GM18519 (cell line): Measurements from ENCODE around the gene BCAP31.
"Not testable (repeated sequence)": the region's sequence is repeated elsewhere in the genome, so short reads cannot be mapped to it uniquely, and the experiment has no call there.

Experiments used
- ATAC-seq: cut with Tn5 transposase; IDR thresholded peaks from one replicate; pipeline ENCODE4 v1.9.1; 2021; ENCODE audit warnings: mild to moderate bottlenecking, moderate library complexity; ENCODE audit not compliant: unreplicated experiment, low FRiP score

BCAP31 gene

GRCh38 chrX:153719238-153719637 is 4.9 kb downstream of the BCAP31 start:
- ATAC-seq: no peak

GRCh38 chrX:153717445-153717844 is 6.7 kb downstream of the BCAP31 start:
- no peak for ATAC-seq

- ATAC-seq: no peak
Measured at GRCh38 chrX:153714256-153714655, 9.9 kb downstream of the BCAP31 start.

- no peak for ATAC-seq
Measured at GRCh38 chrX:153709726-153710674, 14.2 kb downstream of the BCAP31 start.

- ATAC-seq: no peak
Measured at GRCh38 chrX:153708415-153708814, 15.8 kb downstream of the BCAP31 start.

GRCh38 chrX:153707406-153707805 is 16.8 kb downstream of the BCAP31 start:
- no peak for ATAC-seq

- ATAC-seq: no peak
Measured at GRCh38 chrX:153706799-153707198, 17.4 kb downstream of the BCAP31 start.

- not testable (repeated sequence) for ATAC-seq
Measured at GRCh38 chrX:153705403-153706060, 18.7 kb downstream of the BCAP31 start.

GRCh38 chrX:153704631-153705402 is 19.4 kb downstream of the BCAP31 start:
- not testable (repeated sequence) for ATAC-seq

- ATAC-seq: no peak
Measured at GRCh38 chrX:153704021-153704526, 20.1 kb downstream of the BCAP31 start.

GRCh38 chrX:153703036-153703370 is 21.2 kb downstream of the BCAP31 start:
- no peak for ATAC-seq

GRCh38 chrX:153702336-153703035 is 21.7 kb downstream of the BCAP31 start:
- no peak for ATAC-seq

GRCh38 chrX:153701706-153702105 is 22.5 kb downstream of the BCAP31 start:
- ATAC-seq: no peak

- ATAC-seq: no peak
Measured at GRCh38 chrX:153700967-153701366, 23.2 kb downstream of the BCAP31 start.

- ATAC-seq: no peak
Measured at GRCh38 chrX:153700376-153700945, 23.7 kb downstream of the BCAP31 start.

GRCh38 chrX:153699784-153700371 is 24.3 kb downstream of the BCAP31 start:
- ATAC-seq: not testable (repeated sequence)

GRCh38 chrX:153699210-153699783 is 24.9 kb downstream of the BCAP31 start:
- not testable (repeated sequence) for ATAC-seq

- no peak for ATAC-seq
Measured at GRCh38 chrX:153697924-153698865, 26.0 kb downstream of the BCAP31 start.
